Hepatocyte (in vitro differentiated cells): ENCODE measurements around the gene PPP3CA. TPM values are rescaled to one million over a fixed set of nuclear protein-coding genes. Genes with fewer than 3 reads are reported as not detected.

ENCODE experiments used
- DNase-seq: peaks from one replicate; pipeline ENCODE4 v3.0.0-alpha.2; 2016; ENCODE audit warnings: low spot score
- H2AFZ ChIP-seq: fragments of 200-600 bp; sonication (generic); 2 replicates; pipeline ENCODE4 v1.6.0; 2016; ENCODE audit warnings: antibody characterized with exemption, mild to moderate bottlenecking
- H3K27ac ChIP-seq: fragments of 200-600 bp; sonication (generic); 2 replicates; pipeline ENCODE4 v1.5.1; 2016; ENCODE audit warnings: mild to moderate bottlenecking
- H3K27me3 ChIP-seq: fragments of 200-600 bp; sonication (generic); 2 replicates; pipeline ENCODE4 v1.6.1; 2016
- H3K36me3 ChIP-seq: fragments of 200-600 bp; sonication (generic); replicated peaks from 2 replicates; pipeline ENCODE4 v1.5.1; 2016; ENCODE audit warnings: low read depth; ENCODE audit not compliant: insufficient read depth
- H3K4me1 ChIP-seq: fragments of 200-600 bp; sonication (generic); 2 replicates; pipeline ENCODE4 v1.5.1; 2016; ENCODE audit warnings: mild to moderate bottlenecking, moderate library complexity; ENCODE audit not compliant: insufficient read depth
- H3K4me2 ChIP-seq: fragments of 200-600 bp; sonication (generic); 2 replicates; pipeline ENCODE4 v1.6.0; 2016
- H3K4me3 ChIP-seq: fragments of 200-600 bp; sonication (generic); 2 replicates; pipeline ENCODE4 v1.5.1; 2016; ENCODE audit warnings: mild to moderate bottlenecking
- H3K79me2 ChIP-seq: fragments of 200-600 bp; sonication (generic); 2 replicates; pipeline ENCODE4 v1.6.0; 2017; ENCODE audit warnings: mild to moderate bottlenecking
- H3K9me2 ChIP-seq: fragments of 200-600 bp; sonication (generic); replicated peaks from 2 replicates; pipeline ENCODE4 v1.6.0; 2017; ENCODE audit warnings: mild to moderate bottlenecking; ENCODE audit not compliant: insufficient read depth
- H3K9me3 ChIP-seq: fragments of 200-600 bp; sonication (generic); 2 replicates; pipeline ENCODE4 v1.5.1; 2016; ENCODE audit warnings: low read depth, mild to moderate bottlenecking
- H4K20me1 ChIP-seq: fragments of 200-600 bp; sonication (generic); 2 replicates; pipeline ENCODE4 v1.6.0; 2016; ENCODE audit warnings: mild to moderate bottlenecking; ENCODE audit not compliant: insufficient read depth, poor library complexity, severe bottlenecking
- EZH2 ChIP-seq: fragments of 200-600 bp; sonication (generic); IDR thresholded peaks from 2 replicates; pipeline ENCODE4 v1.6.1; 2016; ENCODE audit warnings: antibody characterized with exemption, mild to moderate bottlenecking, borderline replicate concordance
- EZH2phosphoT487 ChIP-seq: fragments of 200-600 bp; sonication (generic); IDR thresholded peaks from one replicate; pipeline ENCODE4 v1.6.1; 2018; ENCODE audit warnings: antibody characterized with exemption, mild to moderate bottlenecking, low read depth, moderate library complexity; ENCODE audit not compliant: unreplicated experiment, severe bottlenecking
- WGBS: methylation state at CpG from one replicate; pipeline ENCODE4 v1.1.6; 2016; ENCODE audit warnings: low lambda C conversion rate; ENCODE audit errors: missing lambda C conversion rate; 5-methylcytosine and 5-hydroxymethylcytosine counted together
- polyA plus RNA-seq: library from polyadenylated mRNA; unstranded; fragments of >200 nt; fragmentation: Nextera tagmentation; extraction: Ambion mirVana; gene quantifications from 2 replicates; pipeline ENCODE4 v1.2.1, GENCODE V29; 2016
- total RNA-seq: library from RNA; depleted of rRNA; stranded (reverse); fragments of >200 nt; gene quantifications from 2 replicates; pipeline ENCODE4 v1.2.3, GENCODE V29; 2014
- TF ChIP-seq, protein P1 (sequence below): fragments of 200-600 bp; sonication (generic); IDR thresholded peaks from 2 replicates; pipeline ENCODE4 v1.5.1; 2016; ENCODE audit warnings: antibody characterized with exemption, mild to moderate bottlenecking; ENCODE audit not compliant: poor library complexity

Gene PPP3CA
- total and polyA plus RNA-seq, 2 experiments from 2014 or later, result 12.9 to 49.5 TPM

GRCh38 chr4:101157415-101158133, 189.8 kb downstream of the PPP3CA start:
- no peaks in the 10 kb centered on the region for H3K4me1 ChIP-seq
- H4K20me1 ChIP-seq, result no peaks in the 10 kb centered on the region
- H3K79me2 ChIP-seq, result peaks cover 20% of the 10 kb centered on the region
- H3K27ac ChIP-seq, result no peak overlapping the region
- H3K4me3 ChIP-seq, result no peak overlapping the region
- TF ChIP-seq, protein P1, sequence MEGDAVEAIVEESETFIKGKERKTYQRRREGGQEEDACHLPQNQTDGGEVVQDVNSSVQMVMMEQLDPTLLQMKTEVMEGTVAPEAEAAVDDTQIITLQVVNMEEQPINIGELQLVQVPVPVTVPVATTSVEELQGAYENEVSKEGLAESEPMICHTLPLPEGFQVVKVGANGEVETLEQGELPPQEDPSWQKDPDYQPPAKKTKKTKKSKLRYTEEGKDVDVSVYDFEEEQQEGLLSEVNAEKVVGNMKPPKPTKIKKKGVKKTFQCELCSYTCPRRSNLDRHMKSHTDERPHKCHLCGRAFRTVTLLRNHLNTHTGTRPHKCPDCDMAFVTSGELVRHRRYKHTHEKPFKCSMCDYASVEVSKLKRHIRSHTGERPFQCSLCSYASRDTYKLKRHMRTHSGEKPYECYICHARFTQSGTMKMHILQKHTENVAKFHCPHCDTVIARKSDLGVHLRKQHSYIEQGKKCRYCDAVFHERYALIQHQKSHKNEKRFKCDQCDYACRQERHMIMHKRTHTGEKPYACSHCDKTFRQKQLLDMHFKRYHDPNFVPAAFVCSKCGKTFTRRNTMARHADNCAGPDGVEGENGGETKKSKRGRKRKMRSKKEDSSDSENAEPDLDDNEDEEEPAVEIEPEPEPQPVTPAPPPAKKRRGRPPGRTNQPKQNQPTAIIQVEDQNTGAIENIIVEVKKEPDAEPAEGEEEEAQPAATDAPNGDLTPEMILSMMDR, result no peak
- TF ChIP-seq EZH2phosphoT487 (no peak), EZH2 (no peak)
- WGBS, result 88% methylated on average over 5 of the region's 5 CpGs
- no peak for DNase-seq
- H3K27me3 ChIP-seq, result no peaks in the 10 kb centered on the region
- H2AFZ ChIP-seq, result no peak overlapping the region
- no peak overlapping the region for H3K4me2 ChIP-seq
- no peaks in the 10 kb centered on the region for H3K9me2 ChIP-seq
- no peaks in the 10 kb centered on the region for H3K36me3 ChIP-seq
- H3K9me3 ChIP-seq, result no peaks in the 10 kb centered on the region

DNA sequence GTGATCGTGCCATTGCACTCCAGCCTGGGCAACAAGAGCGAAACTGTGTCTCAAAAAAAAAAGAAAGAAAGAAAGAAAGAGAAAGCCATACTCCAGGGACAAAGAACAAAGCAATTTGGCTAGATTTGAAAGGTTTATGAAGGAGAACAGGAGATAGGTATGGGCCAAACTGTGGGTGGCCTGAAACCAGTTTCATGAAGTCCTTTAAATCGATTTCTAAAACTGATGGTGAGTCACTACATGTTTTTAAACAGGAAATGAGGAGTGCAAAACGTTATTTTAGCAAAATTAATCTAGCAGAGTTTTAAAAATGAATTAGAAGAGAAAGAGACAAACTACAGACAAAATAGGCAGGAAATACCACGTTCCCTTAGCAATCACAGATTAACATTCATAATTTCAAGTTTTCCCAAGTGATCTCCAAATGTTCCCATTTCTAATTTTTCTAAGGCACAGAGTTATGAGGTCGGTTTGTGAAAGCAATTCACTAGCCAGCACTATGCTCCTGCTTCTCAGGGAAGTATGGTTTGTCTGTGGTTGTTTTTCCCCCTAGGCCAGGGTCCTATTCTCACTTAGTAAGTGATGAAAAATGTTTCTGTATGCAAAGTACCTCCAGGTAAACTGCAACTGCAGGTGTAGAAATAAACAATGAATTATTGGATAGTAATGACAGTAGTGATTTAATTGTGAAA, 190.6 kb downstream of the PPP3CA start:
- H4K20me1 ChIP-seq, result no peaks in the 10 kb centered on the region
- no peaks in the 10 kb centered on the region for H3K27me3 ChIP-seq
- H3K9me3 ChIP-seq, result no peaks in the 10 kb centered on the region
- peaks cover 26% of the 10 kb centered on the region for H3K79me2 ChIP-seq
- no peak overlapping the region for H3K27ac ChIP-seq
- no peak overlapping the region for H3K4me3 ChIP-seq
- WGBS, result 83% methylated on average over 6 of the region's 6 CpGs
- no peaks in the 10 kb centered on the region for H3K9me2 ChIP-seq
- TF ChIP-seq EZH2 (no peak), EZH2phosphoT487 (no peak)
- TF ChIP-seq, protein P1, result no peak
- no peaks in the 10 kb centered on the region for H3K36me3 ChIP-seq
- H3K4me2 ChIP-seq, result no peak overlapping the region
- no peaks in the 10 kb centered on the region for H3K4me1 ChIP-seq
- DNase-seq, result no peak
- no peak overlapping the region for H2AFZ ChIP-seq

GRCh38 chr4:101155945-101156344, 191.4 kb downstream of the PPP3CA start:
- no peak for TF ChIP-seq EZH2phosphoT487
- no peak for TF ChIP-seq EZH2
- TF ChIP-seq, protein P1, result no peak
- H3K27ac ChIP-seq, result no peak overlapping the region
- H4K20me1 ChIP-seq, result no peaks in the 10 kb centered on the region
- H3K79me2 ChIP-seq, result peaks cover 26% of the 10 kb centered on the region
- DNase-seq, result no peak
- no peak overlapping the region for H3K4me2 ChIP-seq
- no peaks in the 10 kb centered on the region for H3K27me3 ChIP-seq
- no peaks in the 10 kb centered on the region for H3K9me2 ChIP-seq
- H2AFZ ChIP-seq, result no peak overlapping the region
- no peaks in the 10 kb centered on the region for H3K9me3 ChIP-seq
- H3K36me3 ChIP-seq, result no peaks in the 10 kb centered on the region
- WGBS, result 96% methylated on average over 1 of the region's 1 CpG
- H3K4me1 ChIP-seq, result no peaks in the 10 kb centered on the region
- no peak overlapping the region for H3K4me3 ChIP-seq
